Measurements from ENCODE around the gene ZNF429.
A peak's percentile ranks its signal among the peaks of the same experiment; 100 is the strongest.

DNA sequence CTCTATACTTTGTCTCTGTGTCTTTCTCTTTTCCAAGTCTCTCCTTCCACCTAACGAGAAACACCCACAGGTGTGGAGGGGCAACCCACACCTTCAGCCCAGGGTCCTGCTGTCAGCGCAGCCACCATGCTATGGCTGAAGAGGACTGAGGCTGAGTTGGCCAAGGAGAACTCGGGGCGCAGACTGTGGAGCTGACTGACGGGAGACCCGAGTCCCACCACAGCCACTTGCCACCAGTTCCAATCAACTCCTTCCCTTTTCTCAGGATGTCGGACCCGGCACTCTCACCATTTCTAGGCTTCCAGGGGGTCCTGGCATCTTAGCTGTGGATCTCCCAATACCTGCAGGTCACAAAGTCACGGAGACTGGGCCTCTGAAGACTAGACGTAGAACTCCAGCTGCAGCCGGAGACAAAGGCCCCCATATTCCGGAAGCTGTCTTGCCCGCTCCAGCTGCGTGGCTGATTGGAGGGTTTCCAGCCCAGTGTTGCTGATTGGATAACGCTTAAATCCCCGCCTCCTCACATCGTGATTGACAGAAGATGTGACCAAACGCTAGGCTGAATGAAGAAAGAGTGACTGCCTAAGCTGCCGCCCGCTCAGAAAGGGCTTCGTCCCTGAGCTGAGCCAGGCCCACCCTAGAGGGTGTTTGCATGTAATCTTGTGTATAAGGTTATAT is 63.6 kb downstream of the ZNF429 start:
- TF ChIP-seq, protein P1, sequence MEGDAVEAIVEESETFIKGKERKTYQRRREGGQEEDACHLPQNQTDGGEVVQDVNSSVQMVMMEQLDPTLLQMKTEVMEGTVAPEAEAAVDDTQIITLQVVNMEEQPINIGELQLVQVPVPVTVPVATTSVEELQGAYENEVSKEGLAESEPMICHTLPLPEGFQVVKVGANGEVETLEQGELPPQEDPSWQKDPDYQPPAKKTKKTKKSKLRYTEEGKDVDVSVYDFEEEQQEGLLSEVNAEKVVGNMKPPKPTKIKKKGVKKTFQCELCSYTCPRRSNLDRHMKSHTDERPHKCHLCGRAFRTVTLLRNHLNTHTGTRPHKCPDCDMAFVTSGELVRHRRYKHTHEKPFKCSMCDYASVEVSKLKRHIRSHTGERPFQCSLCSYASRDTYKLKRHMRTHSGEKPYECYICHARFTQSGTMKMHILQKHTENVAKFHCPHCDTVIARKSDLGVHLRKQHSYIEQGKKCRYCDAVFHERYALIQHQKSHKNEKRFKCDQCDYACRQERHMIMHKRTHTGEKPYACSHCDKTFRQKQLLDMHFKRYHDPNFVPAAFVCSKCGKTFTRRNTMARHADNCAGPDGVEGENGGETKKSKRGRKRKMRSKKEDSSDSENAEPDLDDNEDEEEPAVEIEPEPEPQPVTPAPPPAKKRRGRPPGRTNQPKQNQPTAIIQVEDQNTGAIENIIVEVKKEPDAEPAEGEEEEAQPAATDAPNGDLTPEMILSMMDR (IDR thresholded peaks at IDR 0.05): no peak
- TF ChIP-seq POLR2A (IDR thresholded peaks at IDR 0.05): no peak
- TF ChIP-seq POLR2AphosphoS5 (IDR thresholded peaks at IDR 0.05; ENCODE audit: insufficient read depth in 1 of 2, low read depth in 1 of 2): peak in 1 of 2 donors; percentile 80

Measured in vagina (tissue), 2 donors.